ENCODE results near the gene DLG2.
A peak's percentile ranks its signal among the peaks of the same experiment; 100 is the strongest.

DLG2 gene

GRCh38 chr11:83862691-83863090 lies 1764.5 kb downstream of the DLG2 start:
- FAIRE-seq: no peak

DNA sequence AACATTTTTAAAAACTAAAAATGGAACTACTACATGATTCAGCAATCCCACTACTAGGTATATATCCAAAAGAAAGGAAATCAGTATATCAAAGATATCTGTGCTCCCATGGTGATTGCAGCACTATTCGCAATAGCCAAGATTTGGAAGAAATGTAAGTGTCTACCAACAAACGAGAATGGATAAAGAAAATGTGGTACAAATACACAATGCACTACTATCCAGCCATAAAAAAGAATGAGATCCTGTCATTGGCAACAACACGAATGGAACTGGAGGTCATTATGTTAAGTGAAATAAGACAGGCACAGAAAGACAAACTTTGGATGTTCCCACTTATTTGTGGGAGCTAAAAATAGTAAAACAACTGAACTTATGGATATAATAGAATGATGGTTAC lies 1765.1 kb downstream of the DLG2 start:
- no peak for FAIRE-seq

- no peak for FAIRE-seq
Observed at GRCh38 chr11:83858694-83859093, 1768.5 kb downstream of the DLG2 start.

- FAIRE-seq: no peak
Observed at GRCh38 chr11:83855237-83855636, 1771.9 kb downstream of the DLG2 start.

DNA sequence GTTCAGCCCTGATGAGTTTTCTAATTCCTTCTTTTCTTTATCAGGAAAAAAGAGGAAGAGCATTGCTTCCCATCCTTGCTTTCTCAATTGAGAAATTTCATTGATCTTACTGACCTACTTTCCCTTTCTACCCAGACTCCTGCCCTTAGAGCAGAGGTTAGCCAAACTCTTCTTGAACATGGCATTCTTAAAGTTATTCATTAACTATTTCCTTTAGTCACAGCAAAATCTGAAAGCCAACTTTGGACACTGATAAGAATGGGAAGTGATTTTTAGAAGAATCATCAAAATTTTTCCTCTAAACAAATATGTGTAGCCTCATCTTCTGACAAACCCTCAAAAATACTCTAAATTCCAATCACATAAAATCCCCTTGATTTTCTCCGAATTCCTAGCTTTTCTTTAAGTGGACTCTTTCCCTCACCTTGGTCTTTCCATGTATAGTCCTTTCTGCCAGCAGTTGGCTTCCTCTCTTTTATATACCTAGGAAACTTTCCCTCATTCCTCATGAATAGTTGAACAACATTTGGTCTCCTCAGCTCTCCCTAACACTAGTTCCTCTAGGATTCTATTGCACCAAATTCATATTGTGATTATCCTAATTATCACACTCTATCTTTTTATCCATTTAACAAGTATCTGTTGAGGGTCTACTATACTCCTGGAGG lies 1774.2 kb downstream of the DLG2 start:
- FAIRE-seq: no peak

GRCh38 chr11:83852012-83852411 lies 1775.1 kb downstream of the DLG2 start:
- no peak for FAIRE-seq

GRCh38 chr11:83847467-83848034 lies 1779.6 kb downstream of the DLG2 start:
- FAIRE-seq: no peak

DNA sequence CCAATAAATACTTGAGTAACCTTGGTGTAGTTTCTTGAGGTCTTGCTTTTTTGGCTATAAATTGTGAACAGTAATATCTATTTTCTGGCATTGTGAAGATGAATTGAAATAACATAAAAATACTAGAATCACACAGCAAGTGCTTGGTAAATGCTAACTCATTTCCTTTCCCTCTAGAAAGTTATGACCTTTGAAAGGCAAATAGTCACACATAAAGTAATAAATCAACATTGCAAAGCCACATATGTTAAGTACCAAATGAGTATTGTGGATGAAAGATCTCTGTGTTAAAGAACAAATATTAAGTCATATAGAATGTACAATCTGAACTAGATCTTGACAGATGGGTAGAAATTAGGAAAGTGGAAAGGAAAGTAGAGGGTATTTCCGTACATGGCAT lies 1781.3 kb downstream of the DLG2 start:
- no peak for FAIRE-seq

- no peak for FAIRE-seq
Observed at GRCh38 chr11:83840326-83840725, 1786.8 kb downstream of the DLG2 start.

DNA sequence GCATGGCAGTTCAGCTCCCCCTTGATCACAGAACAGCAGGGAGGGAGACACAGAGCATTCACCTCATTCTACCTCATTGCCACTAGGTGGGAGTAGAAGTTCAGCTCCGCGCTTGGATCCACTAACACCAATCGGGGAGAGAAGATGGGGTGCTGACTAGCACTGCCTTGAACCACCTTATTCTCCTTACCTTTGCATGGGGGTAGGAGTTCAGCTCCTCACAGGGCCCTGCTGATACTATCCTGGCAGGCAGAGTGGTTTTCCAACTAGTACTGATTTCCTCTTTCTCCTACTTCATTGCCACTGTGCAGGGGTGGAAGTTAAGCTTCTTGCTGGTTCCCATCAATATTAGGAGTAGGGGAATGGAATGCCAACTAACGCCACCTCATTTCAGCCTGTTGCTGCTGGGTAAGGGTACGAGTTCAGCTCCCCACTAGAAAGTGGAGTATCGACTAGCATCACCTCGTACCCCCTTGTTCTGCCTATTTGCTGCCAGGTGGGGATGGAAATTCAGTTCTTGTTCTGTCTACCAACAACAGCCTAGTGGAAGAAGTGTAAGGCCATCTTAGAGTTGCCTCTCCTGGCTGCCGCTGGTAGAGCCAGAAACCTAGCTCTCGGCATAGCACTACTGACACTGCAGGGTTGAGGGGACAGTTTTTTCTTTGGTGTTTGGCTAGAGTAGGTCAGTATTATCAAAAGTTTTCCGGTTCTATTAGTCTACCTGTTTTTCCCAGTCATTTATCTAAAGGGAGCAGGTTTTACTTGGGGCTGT lies 1790.1 kb downstream of the DLG2 start:
- FAIRE-seq: no peak

DNA sequence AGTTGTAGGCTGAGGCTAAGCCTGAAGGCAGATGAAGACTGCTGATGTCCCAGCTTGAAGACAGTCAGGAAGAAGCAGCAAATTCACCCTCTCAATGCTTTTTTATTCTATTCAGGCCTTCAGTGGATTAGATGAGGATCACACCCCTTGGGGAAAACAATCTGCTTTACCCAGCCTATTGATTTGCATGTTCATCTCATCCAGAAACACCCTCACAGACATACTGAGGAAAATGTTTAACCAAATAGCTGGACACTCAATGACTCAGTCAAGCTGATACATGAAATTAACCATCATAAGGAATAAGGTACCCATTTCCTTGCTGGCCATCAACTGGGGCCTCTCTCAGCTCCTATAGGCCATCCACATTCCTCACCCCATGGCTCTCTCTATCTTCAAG lies 1791.1 kb downstream of the DLG2 start:
- FAIRE-seq: no peak

- FAIRE-seq: no peak
Observed at GRCh38 chr11:83835423-83835822, 1791.7 kb downstream of the DLG2 start.

- no peak for FAIRE-seq
Observed at GRCh38 chr11:83831929-83832328, 1795.2 kb downstream of the DLG2 start.

GRCh38 chr11:83827940-83828554 lies 1799.1 kb downstream of the DLG2 start:
- peak; percentile 4 for FAIRE-seq

- FAIRE-seq: no peak
Observed at GRCh38 chr11:83827520-83827919, 1799.6 kb downstream of the DLG2 start.

DNA sequence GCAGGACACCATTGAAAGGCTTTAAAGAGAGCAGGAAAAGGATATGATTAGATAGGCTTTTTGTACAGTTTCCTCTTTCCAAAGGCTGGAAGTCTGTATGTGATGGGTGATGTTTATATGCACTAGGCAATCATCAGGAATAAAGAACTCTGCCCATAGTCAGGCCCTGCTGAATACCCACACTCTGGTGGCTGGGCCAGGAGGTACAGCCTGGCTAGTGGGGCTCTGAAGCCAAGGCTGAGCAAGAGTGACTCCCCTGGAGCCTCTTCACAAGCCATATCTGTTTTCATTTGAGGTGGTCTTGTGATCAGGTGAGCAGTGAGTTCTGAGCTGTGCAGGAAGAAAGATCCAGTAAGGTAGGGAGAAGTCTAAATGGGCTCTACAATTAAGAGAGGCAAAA lies 1801.1 kb downstream of the DLG2 start:
- no peak for FAIRE-seq

DNA sequence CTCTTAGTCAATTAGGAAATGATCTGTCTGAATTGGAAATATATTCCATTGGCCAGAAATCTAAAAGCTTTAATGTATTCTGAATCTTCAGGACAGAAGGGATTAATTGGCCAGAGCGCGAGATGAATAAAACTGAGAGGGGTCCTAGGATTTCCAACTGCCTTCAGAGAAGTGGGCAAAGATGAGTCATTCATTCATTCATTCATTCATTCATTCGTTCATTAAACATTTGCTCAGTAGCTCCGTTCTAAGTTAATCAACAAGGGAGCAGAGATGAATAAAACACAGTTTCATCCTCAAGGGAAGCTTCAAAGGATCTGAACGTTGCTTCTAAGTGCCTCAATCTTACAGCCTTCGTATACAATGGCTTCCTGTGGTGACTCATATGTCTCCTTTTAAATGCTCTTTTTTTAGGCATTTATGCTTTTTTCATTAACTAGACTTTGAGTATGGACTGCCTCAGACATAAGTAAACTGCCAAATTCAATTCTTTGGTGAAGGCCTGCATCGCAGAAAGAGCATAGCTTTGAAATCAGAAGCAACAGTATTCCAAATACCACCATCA lies 1803.6 kb downstream of the DLG2 start:
- no peak for FAIRE-seq

DNA sequence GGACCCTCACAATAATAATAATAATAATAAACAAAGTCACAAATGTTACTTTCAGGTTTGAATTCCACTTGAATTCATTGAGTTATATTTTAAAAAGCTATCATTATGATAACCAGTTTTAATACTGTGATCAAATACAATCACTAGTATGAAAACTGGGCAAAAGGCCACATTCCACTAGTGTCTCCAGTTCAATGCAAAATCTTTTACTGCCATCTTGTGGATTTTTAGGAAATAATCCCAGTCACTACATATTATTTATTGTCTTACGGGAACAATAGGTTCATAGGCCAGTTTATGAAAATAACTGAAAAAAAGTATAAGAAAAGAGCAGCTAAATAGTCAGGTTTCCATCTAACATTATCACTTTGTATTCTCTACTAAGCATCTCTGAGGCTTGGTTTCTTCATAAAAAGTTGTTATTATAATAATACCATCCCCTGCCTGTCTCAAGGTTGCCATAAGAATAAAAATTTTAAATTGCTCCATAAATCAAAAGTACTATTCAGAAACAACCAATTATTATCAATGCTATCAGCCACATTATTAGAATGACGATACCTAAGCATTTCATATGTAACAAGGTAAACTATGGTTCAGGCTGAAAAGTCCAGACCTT lies 1807.1 kb downstream of the DLG2 start:
- peak; percentile 95 for FAIRE-seq

DNA sequence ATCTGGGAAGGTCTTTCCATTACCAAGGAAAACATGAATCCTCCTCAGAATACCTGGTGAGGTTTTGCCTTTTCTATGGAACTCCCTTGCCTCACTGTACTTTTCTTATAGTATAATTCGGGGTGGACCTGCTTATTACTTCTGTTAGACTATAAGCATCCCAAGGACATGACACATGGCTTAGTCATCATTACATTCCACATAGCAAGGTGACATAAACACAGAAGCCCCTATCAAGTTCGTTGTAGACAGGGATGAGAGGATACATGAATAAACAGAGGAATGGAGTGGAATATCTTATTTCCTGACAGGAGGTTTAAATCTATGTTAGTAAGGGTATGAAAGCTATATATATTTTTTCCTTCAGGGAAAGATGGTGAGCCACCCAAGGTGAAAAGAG lies 1808.8 kb downstream of the DLG2 start:
- FAIRE-seq: no peak

GRCh38 chr11:83816572-83817187 lies 1810.5 kb downstream of the DLG2 start:
- peak; percentile 86 for FAIRE-seq

DNA sequence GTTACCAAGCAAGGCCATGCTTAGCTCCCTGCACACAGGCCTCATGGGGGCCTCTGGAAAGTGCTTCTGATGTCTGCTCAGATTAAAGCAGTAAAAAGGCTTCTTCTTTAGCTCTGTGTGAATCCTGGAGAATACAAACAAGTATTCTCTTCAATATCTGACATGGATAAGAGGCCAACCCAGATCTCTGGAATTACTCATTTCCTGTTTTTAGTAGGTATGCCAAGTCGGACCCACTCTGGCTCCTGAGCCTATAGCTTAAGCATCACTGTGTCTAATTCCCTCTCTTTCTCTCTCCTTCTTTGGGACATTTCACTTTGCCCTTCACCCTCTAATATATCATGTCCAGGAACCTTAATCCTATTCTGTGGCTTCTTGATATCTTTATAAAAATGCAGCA lies 1811.4 kb downstream of the DLG2 start:
- no peak for FAIRE-seq

- no peak for FAIRE-seq
Observed at GRCh38 chr11:83813296-83813695, 1813.8 kb downstream of the DLG2 start.

Data from endometrium (tissue), 2 donors.